Endothelial cell of umbilical vein (primary cell): Measurements from ENCODE around the gene TNFRSF4. TPM values are rescaled to one million over a fixed set of nuclear protein-coding genes. Genes with fewer than 3 reads are reported as not detected.

Source experiments
- BruUV-seq: library from RNA; stranded (reverse); fragments of 400-500 nt; replicated peaks from 2 replicates; lab custom pipeline; 2021; lab: Mats Ljungman, UMichigan
- CTCF ChIA-PET: fragments of 300-600, 350-600 bp; sonication (Branson Sonifier 250); formaldehyde crosslinking; loops from one replicate; lab custom pipeline; 2021; ENCODE audit warnings: antibody characterized with exemption, inconsistent platforms; lab: Charles Lee
- POLR2A ChIA-PET: fragments of 300-600, 350-600 bp; sonication (Branson Sonifier 250); formaldehyde crosslinking; loops from one replicate; lab custom pipeline; 2021; ENCODE audit warnings: antibody characterized with exemption, inconsistent platforms; lab: Charles Lee
- DNase-seq: peaks from one replicate; pipeline ENCODE4 v3.0.0-alpha.2; 2011; ENCODE audit warnings: low read depth, low spot score
- FAIRE-seq: peaks from 2 replicates; lab custom pipeline; 2011; peaks lifted over from hg19 to GRCh38; lab: Jason Lieb, UNC
- H2AFZ ChIP-seq: 2 replicates; pipeline ENCODE4 v1.6.0; 2012; ENCODE audit warnings: low read depth, low read length, control low read depth, inconsistent platforms
- H3K27ac ChIP-seq: 2 replicates; pipeline ENCODE4 v1.5.1; 2011; ENCODE audit warnings: low read depth, mild to moderate bottlenecking, control low read depth, low read length, moderate library complexity; ENCODE audit not compliant: insufficient read depth
- H3K27me3 ChIP-seq, 2 experiments: 2 replicates each; pipeline versions ENCODE4 v1.6.0 to v1.6.1; 2011; ENCODE audit warnings: low read length in 2 of 2, mixed read lengths in 1 of 2; ENCODE audit not compliant: control insufficient read depth in 2 of 2, insufficient read depth in 2 of 2
- H3K36me3 ChIP-seq, 2 experiments: 2 replicates in 1 of 2; 3 replicates in 1 of 2; pipeline ENCODE4 v1.5.1; 2011; ENCODE audit warnings: low read length in 2 of 2, mild to moderate bottlenecking in 1 of 2, moderate library complexity in 1 of 2; ENCODE audit not compliant: control insufficient read depth in 2 of 2, insufficient read depth in 2 of 2; ENCODE audit errors: extremely low read depth in 1 of 2
- H3K4me1 ChIP-seq: 3 replicates; pipeline ENCODE4 v1.5.1; 2011; ENCODE audit warnings: mild to moderate bottlenecking, low read length; ENCODE audit not compliant: control insufficient read depth, insufficient read depth; ENCODE audit errors: extremely low read depth
- H3K4me2 ChIP-seq: 2 replicates; pipeline ENCODE4 v1.6.1; 2011; ENCODE audit warnings: low read length, control low read depth, mixed read lengths; ENCODE audit not compliant: insufficient read depth
- H3K4me3 ChIP-seq, 3 experiments: fragments of 200-600 bp in 1 of 3; sonication (generic), shearing (Covaris generic) in 1 of 3; replicated peaks in 1 of 3; 2 replicates each; pipeline ENCODE4 v1.5.1; 2011 to 2016; ENCODE audit warnings: control low read depth in 3 of 3, low read length in 3 of 3, mild to moderate bottlenecking in 2 of 3, inconsistent platforms in 1 of 3, low read depth in 1 of 3, moderate library complexity in 1 of 3; ENCODE audit not compliant: insufficient read depth in 1 of 3
- H3K79me2 ChIP-seq: 2 replicates; pipeline ENCODE4 v1.6.0; 2012; ENCODE audit warnings: low read length, inconsistent platforms; ENCODE audit not compliant: control insufficient read depth, insufficient read depth
- H3K9ac ChIP-seq: replicated peaks from 2 replicates; pipeline ENCODE3; 2011; ENCODE audit warnings: low read length, control low read depth; ENCODE audit not compliant: insufficient read depth; ENCODE audit errors: extremely low read depth
- H3K9me1 ChIP-seq: replicated peaks from 3 replicates; pipeline ENCODE4 v1.6.0; 2011; ENCODE audit warnings: mild to moderate bottlenecking, low read length; ENCODE audit not compliant: control insufficient read depth, insufficient read depth; ENCODE audit errors: extremely low read depth
- H3K9me3 ChIP-seq: replicated peaks from 2 replicates; pipeline ENCODE4 v1.5.1; 2012; ENCODE audit warnings: low read length, inconsistent platforms; ENCODE audit not compliant: control insufficient read depth, insufficient read depth
- H4K20me1 ChIP-seq: replicated peaks from 2 replicates; pipeline ENCODE3; 2011; ENCODE audit warnings: mild to moderate bottlenecking, low read length; ENCODE audit not compliant: control insufficient read depth, insufficient read depth; ENCODE audit errors: extremely low read depth
- EZH2 ChIP-seq: IDR thresholded peaks from 2 replicates; pipeline ENCODE4 v1.6.1; 2012; ENCODE audit warnings: borderline replicate concordance, low read depth, mild to moderate bottlenecking, moderate library complexity, low read length, inconsistent platforms; ENCODE audit not compliant: severe bottlenecking
- FOS ChIP-seq: IDR thresholded peaks from 2 replicates; pipeline ENCODE4 v1.6.1; 2011; ENCODE audit warnings: mild to moderate bottlenecking, low read length, moderate library complexity, borderline replicate concordance; ENCODE audit not compliant: insufficient read depth
- GATA2 ChIP-seq: IDR thresholded peaks from 2 replicates; pipeline ENCODE4 v1.7.0; 2011; ENCODE audit warnings: low read depth, mild to moderate bottlenecking, moderate library complexity, mixed read lengths, low read length; ENCODE audit not compliant: insufficient read length, insufficient read depth
- JUN ChIP-seq: IDR thresholded peaks from 2 replicates; pipeline ENCODE4 v1.6.1; 2011; ENCODE audit warnings: borderline replicate concordance, low read depth; ENCODE audit not compliant: insufficient read length, insufficient read depth
- MYC ChIP-seq: IDR thresholded peaks from one replicate; pipeline ENCODE4 v1.6.1; 2011; ENCODE audit warnings: mild to moderate bottlenecking, low read depth, low read length
- POLR2A ChIP-seq: IDR thresholded peaks from 2 replicates; pipeline ENCODE4 v1.6.1; 2012; ENCODE audit warnings: low read depth, mild to moderate bottlenecking, control low read depth, low read length
- POLR2AphosphoS5 ChIP-seq: IDR thresholded peaks from 2 replicates; pipeline ENCODE4 v1.6.1; 2012; ENCODE audit warnings: low read depth, mild to moderate bottlenecking, control low read depth, low read length, moderate library complexity; ENCODE audit not compliant: insufficient read depth
- dilution Hi-C: fragments of 300-500 bp; cut with MboI; formaldehyde crosslinking; loops from one replicate; pipeline ENCODE4 v1.15.0; 2019; ENCODE audit warnings: low sequenced_read_pairs; ENCODE audit not compliant: extremely low pct_ligation_motif_present
- intact Hi-C: fragments of 100-400 bp; cut with micrococcal nuclease; formaldehyde crosslinking; loops from one replicate; pipeline ENCODE4 v1.10.0; 2022
- polyA plus RNA-seq, 4 experiments: library from polyadenylated mRNA; depleted of rRNA in 3 of 4; stranded (reverse) in 3 of 4; unstranded in 1 of 4; fragments of >200 nt; gene quantifications; 2 replicates each; pipeline versions ENCODE4 v1.2.1 to v1.2.3, GENCODE V29; 2011 to 2012; ENCODE audit warnings: missing spikeins in 1 of 4
- total RNA-seq: library from RNA; stranded (reverse); gene quantifications from 2 replicates; pipeline ENCODE4 v1.2.3, GENCODE V29; 2021
- TF ChIP-seq, protein P1 (sequence below), 2 donors: IDR thresholded peaks; 1 replicate in 1 of 2; 2 replicates in 1 of 2; pipeline ENCODE4 v1.5.1; 2011; ENCODE audit warnings: low read length in 2 of 2, mild to moderate bottlenecking in 2 of 2, moderate library complexity in 2 of 2, control low read depth in 1 of 2, inconsistent platforms in 1 of 2, low read depth in 1 of 2; ENCODE audit not compliant: insufficient read depth in 1 of 2; ENCODE audit errors: extremely low read depth in 1 of 2
- TF ChIP-seq, protein P2 (sequence below): IDR thresholded peaks from 2 replicates; pipeline ENCODE4 v1.6.1; 2011; ENCODE audit not compliant: insufficient read depth, insufficient read length

TNFRSF4 gene
- total and polyA plus RNA-seq, 2 donors (not counting 3 experiments of a cell fraction or from before 2014, with no cell fraction given): 0.55 to 1.5 TPM

- H3K36me3 ChIP-seq: no peaks in the 10 kb centered on the region
- intact Hi-C loops (no loop called here), dilution Hi-C loops (no loop called here)
- no peak within 1 kb of the TSS for H3K9ac ChIP-seq
- no peaks in the 10 kb centered on the region for H3K4me1 ChIP-seq
- no peaks in the 10 kb centered on the region for H3K9me3 ChIP-seq
- FAIRE-seq: no peak
- H3K79me2 ChIP-seq: no peaks in the 10 kb centered on the region
- POLR2A ChIA-PET: no interaction called here
- no peak within 1 kb of the TSS for H3K27ac ChIP-seq
- TF ChIP-seq POLR2A: no peak
- TF ChIP-seq EZH2: peak; percentile 78
- TF ChIP-seq, protein P1, sequence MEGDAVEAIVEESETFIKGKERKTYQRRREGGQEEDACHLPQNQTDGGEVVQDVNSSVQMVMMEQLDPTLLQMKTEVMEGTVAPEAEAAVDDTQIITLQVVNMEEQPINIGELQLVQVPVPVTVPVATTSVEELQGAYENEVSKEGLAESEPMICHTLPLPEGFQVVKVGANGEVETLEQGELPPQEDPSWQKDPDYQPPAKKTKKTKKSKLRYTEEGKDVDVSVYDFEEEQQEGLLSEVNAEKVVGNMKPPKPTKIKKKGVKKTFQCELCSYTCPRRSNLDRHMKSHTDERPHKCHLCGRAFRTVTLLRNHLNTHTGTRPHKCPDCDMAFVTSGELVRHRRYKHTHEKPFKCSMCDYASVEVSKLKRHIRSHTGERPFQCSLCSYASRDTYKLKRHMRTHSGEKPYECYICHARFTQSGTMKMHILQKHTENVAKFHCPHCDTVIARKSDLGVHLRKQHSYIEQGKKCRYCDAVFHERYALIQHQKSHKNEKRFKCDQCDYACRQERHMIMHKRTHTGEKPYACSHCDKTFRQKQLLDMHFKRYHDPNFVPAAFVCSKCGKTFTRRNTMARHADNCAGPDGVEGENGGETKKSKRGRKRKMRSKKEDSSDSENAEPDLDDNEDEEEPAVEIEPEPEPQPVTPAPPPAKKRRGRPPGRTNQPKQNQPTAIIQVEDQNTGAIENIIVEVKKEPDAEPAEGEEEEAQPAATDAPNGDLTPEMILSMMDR (IDR thresholded peaks at IDR 0.05; ENCODE audit: extremely low read depth in 1 of 2, insufficient read depth in 1 of 2, low read depth in 1 of 2, low read length in 2 of 2): no peak
- no peak for TF ChIP-seq GATA2
- TF ChIP-seq JUN: no peak
- TF ChIP-seq, protein P2, sequence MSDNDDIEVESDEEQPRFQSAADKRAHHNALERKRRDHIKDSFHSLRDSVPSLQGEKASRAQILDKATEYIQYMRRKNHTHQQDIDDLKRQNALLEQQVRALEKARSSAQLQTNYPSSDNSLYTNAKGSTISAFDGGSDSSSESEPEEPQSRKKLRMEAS: no peak
- no peak for TF ChIP-seq MYC
- TF ChIP-seq POLR2AphosphoS5: no peak
- no peak for TF ChIP-seq FOS
- H3K4me2 ChIP-seq: no peak within 1 kb of the TSS
- H3K9me1 ChIP-seq: no peaks in the 10 kb centered on the region
- H2AFZ ChIP-seq: no peak within 1 kb of the TSS
- CTCF ChIA-PET: interaction anchor here (1.0 to 1.6 kb wide), 2 partner anchors 13 to 52 kb away, joined by 3 to 5 read pairs; no protein-coding TSS in a partner anchor
- H3K27me3 ChIP-seq: peaks cover 16% of the 10 kb centered on the region in 2 experiments
- no peaks in the 10 kb centered on the region for H4K20me1 ChIP-seq
- BruUV-seq: no TSS peak
- no peak within 1 kb of the TSS for H3K4me3 ChIP-seq
- no peak for DNase-seq
Observed at GRCh38 chr1:1173793-1174415, 40.0 kb downstream of the TNFRSF4 start, which contains the start of gene TTLL10. Gene TTLL10, plus strand, starts transcription at chr1:1173880. Its CDS starts 5,336 bp downstream, at chr1:1179216.
